ENCODE results near the gene PTPN14. TPM values are rescaled to one million over a fixed set of nuclear protein-coding genes. Genes with fewer than 3 reads are reported as not detected.

Gene PTPN14
- total RNA-seq, 4 donors from 2014 or later, result 4.5 to 9.7 (median 7.1) TPM

DNA sequence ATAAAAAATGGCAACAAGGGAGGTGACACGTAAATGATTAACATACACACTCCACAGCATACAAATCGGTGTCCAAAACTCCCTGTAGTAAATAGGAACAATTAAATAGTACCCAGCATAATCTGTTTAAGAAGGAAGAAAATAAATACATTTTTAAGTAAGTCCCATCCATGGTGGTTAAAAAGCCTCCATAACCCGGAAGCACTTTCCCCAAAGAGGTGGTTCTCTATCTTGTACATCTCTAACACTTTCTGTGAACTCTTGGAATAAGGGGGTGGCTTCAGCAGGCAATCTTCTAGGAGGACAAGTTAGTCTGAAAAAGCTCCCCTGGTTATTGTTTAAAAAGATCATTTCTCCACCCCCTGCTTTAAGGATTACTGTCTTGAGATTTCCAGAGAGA lies 76.9 kb downstream of the PTPN14 start:
- WGBS, 2 donors (ENCODE audit: low coverage in 1 of 2), result 70 to 83% methylated on average over 3 of the region's 3 CpGs
- H3K4me3 ChIP-seq, result no peak overlapping the region
- H3K36me3 ChIP-seq, result no peaks in the 10 kb centered on the region
- no peak for DNase-seq
- peaks cover 0 to 3% (median 0%) of the 10 kb centered on the region in 4 donors for H3K4me1 ChIP-seq
- no peak overlapping the region for H3K27ac ChIP-seq
- in situ Hi-C loops (cut with MboI; ENCODE audit: low pct_ligation_motif_present in 1 of 4, low pct_unique_long_range_greater_than_20kb in 1 of 4, low sequenced_read_pairs in 3 of 4) (no loop called here), intact Hi-C loops (cut with DNase I; ENCODE audit: low total_unique reads) (no loop called here)
- TF ChIP-seq EP300 (IDR thresholded peaks at IDR 0.05; ENCODE audit: low read depth) (no peak), POLR2A (IDR thresholded peaks at IDR 0.05) (no peak), POLR2AphosphoS5 (IDR thresholded peaks at IDR 0.05) (no peak)
- TF ChIP-seq, protein P1, sequence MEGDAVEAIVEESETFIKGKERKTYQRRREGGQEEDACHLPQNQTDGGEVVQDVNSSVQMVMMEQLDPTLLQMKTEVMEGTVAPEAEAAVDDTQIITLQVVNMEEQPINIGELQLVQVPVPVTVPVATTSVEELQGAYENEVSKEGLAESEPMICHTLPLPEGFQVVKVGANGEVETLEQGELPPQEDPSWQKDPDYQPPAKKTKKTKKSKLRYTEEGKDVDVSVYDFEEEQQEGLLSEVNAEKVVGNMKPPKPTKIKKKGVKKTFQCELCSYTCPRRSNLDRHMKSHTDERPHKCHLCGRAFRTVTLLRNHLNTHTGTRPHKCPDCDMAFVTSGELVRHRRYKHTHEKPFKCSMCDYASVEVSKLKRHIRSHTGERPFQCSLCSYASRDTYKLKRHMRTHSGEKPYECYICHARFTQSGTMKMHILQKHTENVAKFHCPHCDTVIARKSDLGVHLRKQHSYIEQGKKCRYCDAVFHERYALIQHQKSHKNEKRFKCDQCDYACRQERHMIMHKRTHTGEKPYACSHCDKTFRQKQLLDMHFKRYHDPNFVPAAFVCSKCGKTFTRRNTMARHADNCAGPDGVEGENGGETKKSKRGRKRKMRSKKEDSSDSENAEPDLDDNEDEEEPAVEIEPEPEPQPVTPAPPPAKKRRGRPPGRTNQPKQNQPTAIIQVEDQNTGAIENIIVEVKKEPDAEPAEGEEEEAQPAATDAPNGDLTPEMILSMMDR (IDR thresholded peaks at IDR 0.05), result no peak
- H3K27me3 ChIP-seq, result no peaks in the 10 kb centered on the region
- no peaks in the 10 kb centered on the region for H3K9me3 ChIP-seq

DNA sequence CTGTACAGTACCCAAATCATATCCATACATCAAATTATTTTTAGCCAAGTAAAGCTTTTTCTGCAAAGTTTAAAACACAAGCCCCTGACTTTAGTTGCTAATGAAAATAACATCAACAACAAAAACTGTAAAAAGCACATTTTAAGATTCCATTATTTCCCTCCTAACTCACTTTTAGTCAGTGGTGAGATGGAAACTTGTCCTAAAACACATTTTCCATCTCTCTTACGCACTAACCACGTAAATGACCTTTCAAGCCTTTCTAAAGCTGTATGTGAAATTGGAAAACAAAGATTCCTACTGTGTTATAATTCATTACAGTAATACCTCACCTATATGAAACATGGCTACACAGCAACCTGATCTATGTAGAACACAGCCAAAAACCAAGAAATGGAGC lies 77.5 kb downstream of the PTPN14 start:
- Histone ChIP-seq H3K27me3 (no peaks in the 10 kb centered on the region), H3K4me1 (peaks cover 0 to 3% (median 0%) of the 10 kb centered on the region in 4 donors), H3K9me3 (no peaks in the 10 kb centered on the region), H3K4me3 (no peak overlapping the region), H3K27ac (no peak overlapping the region), H3K36me3 (no peaks in the 10 kb centered on the region)
- TF ChIP-seq, protein P1 (IDR thresholded peaks at IDR 0.05), result no peak
- no peak for TF ChIP-seq POLR2A (IDR thresholded peaks at IDR 0.05)
- TF ChIP-seq EP300 (IDR thresholded peaks at IDR 0.05; ENCODE audit: low read depth), result no peak
- no peak for TF ChIP-seq POLR2AphosphoS5 (IDR thresholded peaks at IDR 0.05)
- intact Hi-C loops (cut with DNase I; ENCODE audit: low total_unique reads) (no loop called here), in situ Hi-C loops (cut with MboI; ENCODE audit: low pct_ligation_motif_present in 1 of 4, low pct_unique_long_range_greater_than_20kb in 1 of 4, low sequenced_read_pairs in 3 of 4) (no loop called here)
- no peak for DNase-seq
- 87 to 89% methylated on average over 2 of the region's 2 CpGs for WGBS, 2 donors (ENCODE audit: low coverage in 1 of 2)

DNA sequence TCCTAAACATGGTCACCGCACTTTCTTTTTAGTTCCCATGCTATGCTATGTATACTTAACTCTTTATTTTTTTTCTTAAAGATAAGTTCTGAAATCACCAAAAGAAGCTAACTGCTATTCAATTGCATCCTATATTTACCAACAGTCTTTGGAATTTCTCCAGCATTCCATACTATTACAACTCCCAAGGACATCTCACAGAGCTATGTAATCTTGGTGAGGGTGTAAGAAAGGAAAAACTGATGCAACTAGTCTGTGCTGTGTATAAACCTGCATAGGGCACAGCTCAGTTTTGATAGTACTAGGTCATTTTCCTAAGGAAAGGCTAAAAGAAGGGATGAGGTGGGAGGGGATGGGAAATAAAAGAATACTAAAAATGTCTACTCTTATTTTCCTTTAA lies 78.0 kb downstream of the PTPN14 start:
- no peak for DNase-seq
- H3K27ac ChIP-seq, result no peak overlapping the region

DNA sequence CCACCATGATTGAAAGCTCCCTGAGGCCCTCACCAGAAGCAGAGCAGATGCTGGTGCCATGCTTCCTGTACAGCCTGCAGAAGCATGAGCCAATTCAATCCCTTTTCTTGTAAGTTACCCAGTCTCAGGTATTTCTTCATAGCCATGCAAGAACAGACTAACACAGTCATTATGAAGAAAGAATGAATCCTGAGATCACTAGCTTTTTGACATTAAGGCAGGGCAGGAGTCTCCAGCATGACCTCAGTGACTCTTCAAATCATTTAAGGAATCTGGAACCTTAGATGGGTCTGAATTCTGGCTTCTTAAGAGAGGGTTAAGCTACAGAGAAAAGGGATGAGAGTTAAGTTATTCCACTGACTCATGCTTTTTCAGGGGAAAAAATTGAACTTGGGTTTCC lies 79.0 kb downstream of the PTPN14 start:
- H3K27ac ChIP-seq, result no peak overlapping the region

More for the DNA sequence above, 78.0 kb downstream of the PTPN14 start:
- no peaks in the 10 kb centered on the region for H3K9me3 ChIP-seq
- no peaks in the 10 kb centered on the region for H3K27me3 ChIP-seq
- 78 to 90% methylated on average over 1 of the region's 1 CpG for WGBS, 2 donors (ENCODE audit: low coverage in 1 of 2)
- H3K4me1 ChIP-seq, result peaks cover 0 to 3% (median 0%) of the 10 kb centered on the region in 4 donors
- no peak overlapping the region for H3K4me3 ChIP-seq
- TF ChIP-seq, protein P1 (IDR thresholded peaks at IDR 0.05), result no peak
- no peak for TF ChIP-seq POLR2A (IDR thresholded peaks at IDR 0.05)
- no peak for TF ChIP-seq EP300 (IDR thresholded peaks at IDR 0.05; ENCODE audit: low read depth)
- no peak for TF ChIP-seq POLR2AphosphoS5 (IDR thresholded peaks at IDR 0.05)
- intact Hi-C loops (cut with DNase I; ENCODE audit: low total_unique reads) (no loop called here), in situ Hi-C loops (cut with MboI; ENCODE audit: low pct_ligation_motif_present in 1 of 4, low pct_unique_long_range_greater_than_20kb in 1 of 4, low sequenced_read_pairs in 3 of 4) (no loop called here)
- H3K36me3 ChIP-seq, result no peaks in the 10 kb centered on the region

More for the DNA sequence above, 79.0 kb downstream of the PTPN14 start:
- no peaks in the 10 kb centered on the region for H3K9me3 ChIP-seq
- H3K4me1 ChIP-seq, result peaks cover 0 to 3% (median 1%) of the 10 kb centered on the region in 4 donors
- H3K27me3 ChIP-seq, result no peaks in the 10 kb centered on the region
- H3K4me3 ChIP-seq, result no peak overlapping the region
- DNase-seq, result no peak
- H3K36me3 ChIP-seq, result no peaks in the 10 kb centered on the region
- TF ChIP-seq, protein P1 (IDR thresholded peaks at IDR 0.05), result no peak
- TF ChIP-seq EP300 (IDR thresholded peaks at IDR 0.05; ENCODE audit: low read depth), result no peak
- TF ChIP-seq POLR2AphosphoS5 (IDR thresholded peaks at IDR 0.05), result no peak
- TF ChIP-seq POLR2A (IDR thresholded peaks at IDR 0.05), result no peak
- in situ Hi-C loops (cut with MboI; ENCODE audit: low pct_ligation_motif_present in 1 of 4, low pct_unique_long_range_greater_than_20kb in 1 of 4, low sequenced_read_pairs in 3 of 4), result no loop called here
- intact Hi-C loops (cut with DNase I; ENCODE audit: low total_unique reads), result no loop called here

Data from transverse colon (tissue), 4 donors.